Pons (tissue), 1 donor: Measurements from ENCODE around the gene MYH2.
"Not testable (repeated sequence)": the region's sequence is repeated elsewhere in the genome, so short reads cannot be mapped to it uniquely, and the experiment has no call there.

ENCODE experiments used
- DNase-seq: peaks from one replicate; pipeline ENCODE4 v3.0.0-alpha.2; 2016; ENCODE audit warnings: low spot score

MYH2 gene

GRCh38 chr17:10549096-10549842, at the start of gene MYH2:
Gene MYH2, minus strand, starts transcription at chr17:10549658. Its CDS starts 1,738 bp downstream, at chr17:10547920.
- DNase-seq = no peak

- DNase-seq = no peak
These were observed 49.2 kb upstream of the MYH2 start for GRCh38 chr17:10598621-10599020.

- no peak for DNase-seq
These were observed 40.2 kb upstream of the MYH2 start for GRCh38 chr17:10589553-10590145.

- no peak for DNase-seq
These were observed 36.1 kb upstream of the MYH2 start for GRCh38 chr17:10585529-10585928.

- no peak for DNase-seq
These were observed 34.4 kb upstream of the MYH2 start for GRCh38 chr17:10583834-10584233.

GRCh38 chr17:10579270-10579669, 29.8 kb upstream of the MYH2 start:
- DNase-seq = no peak

- DNase-seq = no peak
These were observed 24.9 kb upstream of the MYH2 start for GRCh38 chr17:10574324-10574723.

- no peak for DNase-seq
These were observed 14.7 kb upstream of the MYH2 start for GRCh38 chr17:10563991-10564660.

- DNase-seq = no peak
These were observed 8.6 kb upstream of the MYH2 start for GRCh38 chr17:10558049-10558448.

- no peak for DNase-seq
These were observed 8.0 kb upstream of the MYH2 start for GRCh38 chr17:10557422-10557821.

GRCh38 chr17:10556301-10557005, 7.0 kb upstream of the MYH2 start:
- DNase-seq = no peak

GRCh38 chr17:10550014-10550413, 556 bp upstream of the MYH2 start:
- DNase-seq = no peak

- DNase-seq = no peak
These were observed 2.1 kb downstream of the MYH2 start for GRCh38 chr17:10547351-10547750.

GRCh38 chr17:10543486-10543885, 6.0 kb downstream of the MYH2 start:
- not testable (repeated sequence) for DNase-seq

- not testable (repeated sequence) for DNase-seq
These were observed 8.3 kb downstream of the MYH2 start for GRCh38 chr17:10541179-10541578.

GRCh38 chr17:10532026-10532425, 17.4 kb downstream of the MYH2 start:
- DNase-seq = no peak

GRCh38 chr17:10527419-10527818, 22.0 kb downstream of the MYH2 start:
- no peak for DNase-seq

- no peak for DNase-seq
These were observed 22.9 kb downstream of the MYH2 start for GRCh38 chr17:10526517-10526916.

- DNase-seq = no peak
These were observed 26.4 kb downstream of the MYH2 start for GRCh38 chr17:10523064-10523463.

GRCh38 chr17:10521949-10522348, 27.5 kb downstream of the MYH2 start:
- DNase-seq = no peak

GRCh38 chr17:10518271-10519037, 31.0 kb downstream of the MYH2 start, which contains the start of gene MYH1:
Gene MYH1, minus strand, starts transcription at chr17:10518542. Its CDS starts 1,900 bp downstream, at chr17:10516642.
- DNase-seq = no peak

GRCh38 chr17:10516638-10517037, 32.8 kb downstream of the MYH2 start:
- DNase-seq = no peak
